Osteoblast (primary cell): ENCODE data around the gene RBM46. TPM values are rescaled to one million over a fixed set of nuclear protein-coding genes. Genes with fewer than 3 reads are reported as not detected.

Experiments
- DNase-seq: peaks from one replicate; pipeline ENCODE4 v3.0.0; 2011; ENCODE audit warnings: low spot score, mixed read lengths; ENCODE audit not compliant: insufficient read length; ENCODE audit errors: missing footprints
- H2AFZ ChIP-seq: 2 replicates; pipeline ENCODE4 v1.6.0; 2011; ENCODE audit warnings: mild to moderate bottlenecking, low read length
- H3K27ac ChIP-seq: 2 replicates; pipeline ENCODE4 v1.5.1; 2011; ENCODE audit warnings: mild to moderate bottlenecking, low read depth, low read length, moderate library complexity
- H3K27me3 ChIP-seq: 2 replicates; pipeline ENCODE4 v1.6.0; 2012; ENCODE audit warnings: mild to moderate bottlenecking, control low read depth, inconsistent platforms, low read length, moderate library complexity; ENCODE audit not compliant: insufficient read depth
- H3K36me3 ChIP-seq: 2 replicates; pipeline ENCODE4 v1.5.1; 2011; ENCODE audit warnings: mild to moderate bottlenecking, low read length, control low read depth, moderate library complexity; ENCODE audit not compliant: insufficient read depth
- H3K4me1 ChIP-seq: 2 replicates; pipeline ENCODE4 v1.5.1; 2011; ENCODE audit warnings: mild to moderate bottlenecking, low read length, control low read depth, moderate library complexity; ENCODE audit not compliant: insufficient read depth
- H3K4me2 ChIP-seq: 2 replicates; pipeline ENCODE4 v1.6.0; 2011; ENCODE audit warnings: mild to moderate bottlenecking, low read length; ENCODE audit not compliant: insufficient read depth
- H3K4me3 ChIP-seq: fragments of 200-600 bp; sonication (generic); 3 replicates; pipeline ENCODE4 v1.5.1; 2012; ENCODE audit warnings: mild to moderate bottlenecking, low read length, inconsistent platforms; ENCODE audit not compliant: insufficient read depth
- H3K79me2 ChIP-seq: 2 replicates; pipeline ENCODE4 v1.6.0; 2012; ENCODE audit warnings: mild to moderate bottlenecking, low read length, control low read depth, inconsistent platforms; ENCODE audit not compliant: insufficient read depth
- H3K9me3 ChIP-seq: 2 replicates; pipeline ENCODE4 v1.5.1; 2011; ENCODE audit warnings: low read depth, low read length, control low read depth
- H4K20me1 ChIP-seq: 2 replicates; pipeline ENCODE4 v1.6.0; 2012; ENCODE audit warnings: mild to moderate bottlenecking, low read length, control low read depth; ENCODE audit not compliant: insufficient read depth
- CTCF ChIP-seq: IDR thresholded peaks from 2 replicates; pipeline ENCODE4 v1.5.1; 2011; ENCODE audit warnings: mild to moderate bottlenecking, low read depth, low read length, moderate library complexity; ENCODE audit errors: extremely low read depth
- total RNA-seq: library from RNA; depleted of rRNA; stranded (reverse); fragments of >200 nt; gene quantifications from 2 replicates; pipeline ENCODE4 v1.2.3, GENCODE V29; 2012

The RBM46 gene
- total RNA-seq, 1 donor = not detected

- H3K4me2 ChIP-seq = no peak overlapping the region
- no peak for TF ChIP-seq CTCF
- DNase-seq = peak; percentile 61
Observed at GRCh38 chr4:154741131-154741665, 39.9 kb upstream of the RBM46 start.

DNA sequence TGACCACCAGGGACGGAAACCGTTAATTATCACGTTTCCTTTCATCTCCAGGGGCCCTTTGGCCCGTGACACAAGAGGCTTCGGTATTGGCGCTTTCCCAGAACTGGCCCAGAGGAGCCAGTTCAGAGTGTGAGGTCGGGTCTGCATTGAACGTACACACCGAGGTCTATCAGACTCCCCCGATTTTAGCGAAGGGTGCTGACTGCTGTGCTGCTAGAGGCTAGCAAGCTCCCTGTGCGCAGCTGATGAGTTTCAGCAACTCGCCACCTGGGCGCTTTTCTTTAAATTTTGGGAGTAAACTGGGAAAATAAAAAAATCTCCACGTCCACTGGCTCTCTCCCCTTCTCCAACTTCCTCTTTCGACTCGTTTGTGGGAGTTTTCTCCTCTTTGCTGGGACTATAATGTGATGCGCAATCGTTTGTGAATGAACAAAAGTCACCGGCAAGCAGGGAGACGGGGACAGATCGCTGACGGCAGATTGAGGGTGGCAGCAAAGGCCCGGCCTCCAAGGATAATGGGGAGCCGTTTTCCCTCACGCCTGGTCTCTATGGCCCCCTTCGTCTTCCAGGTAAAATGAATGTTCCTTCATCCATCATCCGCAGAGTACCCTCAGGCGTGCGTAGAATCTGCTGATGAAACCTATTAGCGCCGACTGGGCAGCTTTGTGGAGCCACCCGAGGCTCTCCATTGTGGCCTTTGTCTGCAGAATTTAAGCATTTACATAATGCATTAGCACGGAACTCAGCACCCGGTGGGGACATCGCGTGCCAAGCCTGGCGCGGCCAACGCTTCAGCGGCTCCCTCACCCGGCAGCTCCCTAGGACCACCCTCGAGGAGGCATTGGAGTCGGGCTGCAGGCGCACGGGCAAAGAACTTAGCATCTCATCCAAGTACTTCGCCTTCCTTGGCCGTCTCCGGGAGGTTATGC lies 38.9 kb upstream of the RBM46 start:
- H3K27me3 ChIP-seq = peaks cover 44% of the 10 kb centered on the region
- no peak overlapping the region for H2AFZ ChIP-seq
- H3K4me1 ChIP-seq = no peaks in the 10 kb centered on the region
- H3K4me2 ChIP-seq = no peak overlapping the region
- H3K9me3 ChIP-seq = no peaks in the 10 kb centered on the region
- no peak overlapping the region for H3K4me3 ChIP-seq
- no peaks in the 10 kb centered on the region for H4K20me1 ChIP-seq
- no peak overlapping the region for H3K27ac ChIP-seq
- TF ChIP-seq CTCF = no peak
- H3K36me3 ChIP-seq = no peaks in the 10 kb centered on the region
- DNase-seq = peak; percentile 69
- H3K79me2 ChIP-seq = no peaks in the 10 kb centered on the region

More at GRCh38 chr4:154741131-154741665, 39.9 kb upstream of the RBM46 start:
- Histone ChIP-seq H3K27ac (no peak overlapping the region), H3K9me3 (no peaks in the 10 kb centered on the region), H3K79me2 (no peaks in the 10 kb centered on the region), H3K27me3 (peaks cover 38% of the 10 kb centered on the region), H4K20me1 (no peaks in the 10 kb centered on the region), H3K4me1 (no peaks in the 10 kb centered on the region), H3K36me3 (no peaks in the 10 kb centered on the region), H2AFZ (no peak overlapping the region), H3K4me3 (no peak overlapping the region)

- H3K27me3 ChIP-seq = peaks cover 44% of the 10 kb centered on the region
- peak within 1 kb of the TSS; percentile 4 for H3K4me3 ChIP-seq
- H2AFZ ChIP-seq = no peak within 1 kb of the TSS
- no peaks in the 10 kb centered on the region for H3K9me3 ChIP-seq
- H3K27ac ChIP-seq = no peak within 1 kb of the TSS
- H3K36me3 ChIP-seq = no peaks in the 10 kb centered on the region
- no peaks in the 10 kb centered on the region for H4K20me1 ChIP-seq
- peak; percentile 93 for DNase-seq
- no peaks in the 10 kb centered on the region for H3K4me1 ChIP-seq
- TF ChIP-seq CTCF = no peak
- H3K4me2 ChIP-seq = peak within 1 kb of the TSS; percentile 50
- no peaks in the 10 kb centered on the region for H3K79me2 ChIP-seq
Observed at GRCh38 chr4:154743683-154744340, 37.3 kb upstream of the RBM46 start, which contains the start of gene LRAT. LRAT (plus strand) TSS chr4:154744000; CDS start chr4:154744327, 327 bp downstream.
